ENCODE data around the gene INPP5D.

- TF ChIP-seq, protein P1, sequence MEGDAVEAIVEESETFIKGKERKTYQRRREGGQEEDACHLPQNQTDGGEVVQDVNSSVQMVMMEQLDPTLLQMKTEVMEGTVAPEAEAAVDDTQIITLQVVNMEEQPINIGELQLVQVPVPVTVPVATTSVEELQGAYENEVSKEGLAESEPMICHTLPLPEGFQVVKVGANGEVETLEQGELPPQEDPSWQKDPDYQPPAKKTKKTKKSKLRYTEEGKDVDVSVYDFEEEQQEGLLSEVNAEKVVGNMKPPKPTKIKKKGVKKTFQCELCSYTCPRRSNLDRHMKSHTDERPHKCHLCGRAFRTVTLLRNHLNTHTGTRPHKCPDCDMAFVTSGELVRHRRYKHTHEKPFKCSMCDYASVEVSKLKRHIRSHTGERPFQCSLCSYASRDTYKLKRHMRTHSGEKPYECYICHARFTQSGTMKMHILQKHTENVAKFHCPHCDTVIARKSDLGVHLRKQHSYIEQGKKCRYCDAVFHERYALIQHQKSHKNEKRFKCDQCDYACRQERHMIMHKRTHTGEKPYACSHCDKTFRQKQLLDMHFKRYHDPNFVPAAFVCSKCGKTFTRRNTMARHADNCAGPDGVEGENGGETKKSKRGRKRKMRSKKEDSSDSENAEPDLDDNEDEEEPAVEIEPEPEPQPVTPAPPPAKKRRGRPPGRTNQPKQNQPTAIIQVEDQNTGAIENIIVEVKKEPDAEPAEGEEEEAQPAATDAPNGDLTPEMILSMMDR (IDR thresholded peaks at IDR 0.05; ENCODE audit: insufficient read depth, low read length, poor library complexity, severe bottlenecking), result no peak
- no peak for TF ChIP-seq EZH2phosphoT487 (conservative IDR thresholded peaks at IDR 0.05; ENCODE audit: low read length)
Observed at GRCh38 chr2:233255151-233255550, 195.0 kb downstream of the INPP5D start.

All from SU-DHL-6 (cell line).